Liver (tissue), 9 donors: ENCODE results near the gene USH1G. TPM values are rescaled to one million over a fixed set of nuclear protein-coding genes. Genes with fewer than 3 reads are reported as not detected.

Experiments used
- DNase-seq: peaks from one replicate; pipeline ENCODE4 v3.0.0-alpha.2; 2017; ENCODE audit warnings: low spot score
- H3K27ac ChIP-seq, 2 donors: one replicate each; pipeline ENCODE4 v1.7.0; 2013; ENCODE audit warnings: inconsistent platforms in 2 of 2, low read length in 2 of 2, control low read depth in 1 of 2, low read depth in 1 of 2, mild to moderate bottlenecking in 1 of 2
- H3K27me3 ChIP-seq, 4 donors: one replicate each; pipeline versions ENCODE4 v1.6.1 to v1.7.0; 2013; ENCODE audit warnings: low read length in 3 of 4, inconsistent platforms in 1 of 4, mild to moderate bottlenecking in 1 of 4, moderate library complexity in 1 of 4; ENCODE audit not compliant: control insufficient read depth in 4 of 4, insufficient read depth in 4 of 4
- H3K36me3 ChIP-seq, 4 donors: one replicate each; pipeline versions ENCODE4 v1.6.1 to v1.7.0; 2013; ENCODE audit warnings: low read length in 3 of 4, mild to moderate bottlenecking in 3 of 4, low read depth in 1 of 4, moderate library complexity in 1 of 4; ENCODE audit not compliant: control insufficient read depth in 4 of 4, insufficient read depth in 3 of 4
- H3K4me1 ChIP-seq, 4 donors: one replicate each; pipeline versions ENCODE4 v1.6.1 to v1.7.0; 2013; ENCODE audit warnings: low read length in 3 of 4, mild to moderate bottlenecking in 3 of 4, moderate library complexity in 1 of 4; ENCODE audit not compliant: control insufficient read depth in 4 of 4, insufficient read depth in 4 of 4
- H3K4me3 ChIP-seq, 3 donors: one replicate each; pipeline versions ENCODE4 v1.6.1 to v1.7.0; 2013; ENCODE audit warnings: low read length in 3 of 3, control low read depth in 1 of 3, low read depth in 1 of 3, mild to moderate bottlenecking in 1 of 3
- H3K9ac ChIP-seq, 2 donors: one replicate each; pipeline ENCODE4 v1.7.0; 2013; ENCODE audit warnings: low read length in 2 of 2, mild to moderate bottlenecking in 2 of 2, moderate library complexity in 2 of 2, control low read depth in 1 of 2, low read depth in 1 of 2
- H3K9me3 ChIP-seq, 4 donors: one replicate each; pipeline versions ENCODE4 v1.6.1 to v1.7.0; 2013; ENCODE audit warnings: low read length in 3 of 4; ENCODE audit not compliant: control insufficient read depth in 4 of 4
- EGR1 ChIP-seq, 2 donors: IDR thresholded peaks; 2 replicates each; pipeline ENCODE4 v1.6.1; 2016 to 2018; ENCODE audit warnings: antibody characterized with exemption in 2 of 2, low read depth in 2 of 2
- FOXA1 ChIP-seq: IDR thresholded peaks from 2 replicates; pipeline ENCODE4 v1.6.1; 2016; ENCODE audit warnings: antibody characterized with exemption
- FOXA2 ChIP-seq: IDR thresholded peaks from 2 replicates; pipeline ENCODE4 v1.6.1; 2016; ENCODE audit warnings: antibody characterized with exemption
- HNF4G ChIP-seq: IDR thresholded peaks from 2 replicates; pipeline ENCODE4 v1.6.1; 2016; ENCODE audit warnings: antibody characterized with exemption
- JUND ChIP-seq, 2 donors: IDR thresholded peaks; 2 replicates each; pipeline ENCODE4 v1.6.1; 2016; ENCODE audit warnings: antibody characterized with exemption in 2 of 2
- NR2F2 ChIP-seq: IDR thresholded peaks from 2 replicates; pipeline ENCODE4 v1.6.1; 2016; ENCODE audit warnings: antibody characterized with exemption
- RAD21 ChIP-seq, 2 donors: IDR thresholded peaks; 2 replicates each; pipeline ENCODE4 v1.6.1; 2016; ENCODE audit warnings: antibody characterized with exemption in 2 of 2, mild to moderate bottlenecking in 2 of 2
- REST ChIP-seq: IDR thresholded peaks from 2 replicates; pipeline ENCODE4 v1.6.1; 2016; ENCODE audit warnings: antibody characterized with exemption, mild to moderate bottlenecking
- RXRA ChIP-seq, 2 donors: IDR thresholded peaks; 2 replicates each; pipeline ENCODE4 v1.6.1; 2017 to 2018; ENCODE audit warnings: antibody characterized with exemption in 2 of 2, mild to moderate bottlenecking in 1 of 2
- SP1 ChIP-seq: IDR thresholded peaks from 2 replicates; pipeline ENCODE4 v1.6.1; 2018; ENCODE audit warnings: antibody characterized with exemption, mild to moderate bottlenecking
- YY1 ChIP-seq: IDR thresholded peaks from 2 replicates; pipeline ENCODE4 v1.6.1; 2016; ENCODE audit warnings: antibody characterized with exemption, mild to moderate bottlenecking
- WGBS: extraction: QIAGEN DNeasy Blood & Tissue Kit; methylation state at CpG from one replicate; pipeline ENCODE4 v1.1.7; 2013; 5-methylcytosine and 5-hydroxymethylcytosine counted together
- polyA plus RNA-seq, 2 donors: library from polyadenylated mRNA; stranded (reverse) in 1 of 2; unstranded in 1 of 2; fragments of 200-250 nt in 1 of 2; fragments of >200 nt in 1 of 2; fragmentation: Nextera tagmentation in 1 of 2; extraction: Ambion mirVana in 1 of 2; gene quantifications; one replicate each; pipeline versions ENCODE4 v1.2.1 to v1.2.3, GENCODE V29; 2013 to 2015
- total RNA-seq, 2 donors: library from RNA; depleted of rRNA; stranded (reverse); fragments of >200 nt; gene quantifications; one replicate each; pipeline ENCODE4 v1.2.3, GENCODE V29; 2014
- TF ChIP-seq, protein P1 (sequence below): fragments of 150-350 bp; IDR thresholded peaks from 2 replicates; pipeline ENCODE4 v1.5.1; 2017; ENCODE audit warnings: improper control_type of control experiment, low read depth, low read length; ENCODE audit not compliant: missing input control
- TF ChIP-seq, protein P2 (sequence below): IDR thresholded peaks from 2 replicates; pipeline ENCODE4 v1.6.1; 2016; ENCODE audit warnings: antibody characterized with exemption
- donor health status: healthy.
- donor health status: healthy.
- donor health status: healthy.
- donor health status: healthy.
- donor health status: healthy.

The USH1G gene
- total and polyA plus RNA-seq, 4 donors = under 0.01 TPM; not detected in 3

- Histone ChIP-seq H3K9me3 (no peaks in the 10 kb centered on the region), H3K9ac (no peak overlapping the region), H3K36me3 (no peaks in the 10 kb centered on the region), H3K4me3 (no peak overlapping the region), H3K27ac (no peak overlapping the region), H3K4me1 (peaks cover 0 to 3% (median 1%) of the 10 kb centered on the region in 4 donors), H3K27me3 (no peaks in the 10 kb centered on the region)
- 80% methylated on average over 18 of the region's 18 CpGs for WGBS
- TF ChIP-seq EGR1 (IDR thresholded peaks at IDR 0.05; ENCODE audit: low read depth in 2 of 2) (no peak), NR2F2 (no peak)
- no peak for DNase-seq
Observed at GRCh38 chr17:74962622-74963394, 39.8 kb upstream of the USH1G start.

DNA sequence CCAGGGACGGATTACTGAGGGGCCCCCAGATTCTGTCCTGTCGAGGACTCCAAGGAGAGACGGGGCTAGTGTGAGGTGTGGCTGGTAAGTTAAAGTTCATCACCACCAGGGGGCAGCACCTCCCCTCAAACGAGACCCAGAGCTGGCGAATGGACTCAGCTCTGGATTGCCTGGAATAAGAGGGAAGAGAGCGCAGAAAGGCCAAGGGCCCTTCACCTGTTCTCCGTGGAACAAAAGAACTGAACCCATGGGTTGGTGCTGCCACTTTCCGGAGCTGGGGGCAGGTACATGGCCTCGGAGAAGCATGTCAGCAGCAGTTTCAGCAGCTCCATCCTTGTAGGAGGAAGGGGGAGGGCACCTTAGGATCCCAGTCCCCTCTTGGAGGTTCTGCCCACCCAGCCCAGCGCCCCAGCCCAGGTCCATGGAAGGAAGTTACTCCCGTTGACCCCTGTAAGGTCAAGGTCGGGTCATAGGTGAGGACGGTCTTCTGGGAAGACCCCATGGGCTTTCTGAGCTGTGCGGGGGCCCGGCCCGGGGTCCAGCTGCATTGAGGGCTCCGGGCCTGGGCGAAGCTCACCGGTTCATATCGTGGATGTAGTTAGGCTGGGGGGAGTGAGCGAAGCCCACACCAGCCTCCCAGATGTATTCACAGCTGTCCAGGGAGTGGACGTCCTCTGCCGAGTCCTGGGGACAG, 38.7 kb upstream of the USH1G start:
- peak; percentile 93 for DNase-seq
- Histone ChIP-seq H3K27ac (no peak overlapping the region), H3K36me3 (peaks cover 0 to under 1% (median under 1%) of the 10 kb centered on the region in 4 donors), H3K4me3 (no peak overlapping the region), H3K4me1 (peaks cover 0 to 3% (median 1%) of the 10 kb centered on the region in 4 donors), H3K9me3 (no peaks in the 10 kb centered on the region), H3K27me3 (no peaks in the 10 kb centered on the region), H3K9ac (no peak overlapping the region)
- TF ChIP-seq, protein P1, sequence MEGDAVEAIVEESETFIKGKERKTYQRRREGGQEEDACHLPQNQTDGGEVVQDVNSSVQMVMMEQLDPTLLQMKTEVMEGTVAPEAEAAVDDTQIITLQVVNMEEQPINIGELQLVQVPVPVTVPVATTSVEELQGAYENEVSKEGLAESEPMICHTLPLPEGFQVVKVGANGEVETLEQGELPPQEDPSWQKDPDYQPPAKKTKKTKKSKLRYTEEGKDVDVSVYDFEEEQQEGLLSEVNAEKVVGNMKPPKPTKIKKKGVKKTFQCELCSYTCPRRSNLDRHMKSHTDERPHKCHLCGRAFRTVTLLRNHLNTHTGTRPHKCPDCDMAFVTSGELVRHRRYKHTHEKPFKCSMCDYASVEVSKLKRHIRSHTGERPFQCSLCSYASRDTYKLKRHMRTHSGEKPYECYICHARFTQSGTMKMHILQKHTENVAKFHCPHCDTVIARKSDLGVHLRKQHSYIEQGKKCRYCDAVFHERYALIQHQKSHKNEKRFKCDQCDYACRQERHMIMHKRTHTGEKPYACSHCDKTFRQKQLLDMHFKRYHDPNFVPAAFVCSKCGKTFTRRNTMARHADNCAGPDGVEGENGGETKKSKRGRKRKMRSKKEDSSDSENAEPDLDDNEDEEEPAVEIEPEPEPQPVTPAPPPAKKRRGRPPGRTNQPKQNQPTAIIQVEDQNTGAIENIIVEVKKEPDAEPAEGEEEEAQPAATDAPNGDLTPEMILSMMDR = peak; percentile 72
- TF ChIP-seq FOXA1 = no peak
- TF ChIP-seq NR2F2 = peak; percentile 31
- TF ChIP-seq EGR1 (IDR thresholded peaks at IDR 0.05; ENCODE audit: low read depth in 2 of 2) = no peak
- TF ChIP-seq FOXA2 = no peak
- TF ChIP-seq JUND (IDR thresholded peaks at IDR 0.05) = no peak
- TF ChIP-seq YY1 = no peak
- TF ChIP-seq HNF4G = no peak
- TF ChIP-seq, protein P2, sequence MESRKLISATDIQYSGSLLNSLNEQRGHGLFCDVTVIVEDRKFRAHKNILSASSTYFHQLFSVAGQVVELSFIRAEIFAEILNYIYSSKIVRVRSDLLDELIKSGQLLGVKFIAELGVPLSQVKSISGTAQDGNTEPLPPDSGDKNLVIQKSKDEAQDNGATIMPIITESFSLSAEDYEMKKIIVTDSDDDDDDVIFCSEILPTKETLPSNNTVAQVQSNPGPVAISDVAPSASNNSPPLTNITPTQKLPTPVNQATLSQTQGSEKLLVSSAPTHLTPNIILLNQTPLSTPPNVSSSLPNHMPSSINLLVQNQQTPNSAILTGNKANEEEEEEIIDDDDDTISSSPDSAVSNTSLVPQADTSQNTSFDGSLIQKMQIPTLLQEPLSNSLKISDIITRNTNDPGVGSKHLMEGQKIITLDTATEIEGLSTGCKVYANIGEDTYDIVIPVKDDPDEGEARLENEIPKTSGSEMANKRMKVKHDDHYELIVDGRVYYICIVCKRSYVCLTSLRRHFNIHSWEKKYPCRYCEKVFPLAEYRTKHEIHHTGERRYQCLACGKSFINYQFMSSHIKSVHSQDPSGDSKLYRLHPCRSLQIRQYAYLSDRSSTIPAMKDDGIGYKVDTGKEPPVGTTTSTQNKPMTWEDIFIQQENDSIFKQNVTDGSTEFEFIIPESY = no peak
- TF ChIP-seq SP1 = no peak
- peak; percentile 89 to 94 for TF ChIP-seq RAD21 (IDR thresholded peaks at IDR 0.05)
- TF ChIP-seq REST = no peak
- no peak for TF ChIP-seq RXRA (IDR thresholded peaks at IDR 0.05)
- WGBS = 42% methylated on average over 23 of the region's 23 CpGs
